WTC11 (cell line): ENCODE measurements around the gene SDR42E2. TPM values are rescaled to one million over a fixed set of nuclear protein-coding genes. Genes with fewer than 3 reads are reported as not detected.
"Not testable (repeated sequence)": the region's sequence is repeated elsewhere in the genome, so short reads cannot be mapped to it uniquely, and the experiment has no call there.

Source experiments
- ATAC-seq: fragments of 200-7000 bp; cut with Tn5 transposase; 2 replicates; pipeline ENCODE4 v1.10.0; 2021; ENCODE audit warnings: mild to moderate bottlenecking, moderate library complexity
- CTCF ChIA-PET: fragments of 300-600 bp; sonication (Branson Sonifier 250); formaldehyde crosslinking; loops from one replicate; lab custom pipeline; 2021; ENCODE audit warnings: antibody characterized with exemption; lab: Charles Lee
- POLR2A ChIA-PET: fragments of 350-600 bp; sonication (Branson Sonifier 250); formaldehyde crosslinking; loops from one replicate; lab custom pipeline; 2021; ENCODE audit warnings: antibody characterized with exemption; lab: Charles Lee
- DNase-seq: peaks from one replicate; pipeline ENCODE4 v3.0.0; 2021; ENCODE audit warnings: low spot score
- H3K27ac Mint-ChIP-seq: 2 replicates; pipeline ENCODE4 v1.8.0; 2021; ENCODE audit warnings: mixed read lengths
- H3K27me3 Mint-ChIP-seq: 2 replicates; pipeline ENCODE4 v1.8.0; 2021; ENCODE audit warnings: low read depth, mild to moderate bottlenecking, moderate library complexity, mixed read lengths
- H3K36me3 Mint-ChIP-seq: 2 replicates; pipeline ENCODE4 v1.8.0; 2021; ENCODE audit warnings: mixed read lengths
- H3K4me1 Mint-ChIP-seq: 2 replicates; pipeline ENCODE4 v1.8.0; 2022; ENCODE audit warnings: mixed read lengths
- H3K4me3 Mint-ChIP-seq: 2 replicates; pipeline ENCODE4 v1.8.0; 2021; ENCODE audit warnings: mild to moderate bottlenecking, moderate library complexity, mixed read lengths
- H3K9me3 Mint-ChIP-seq: 2 replicates; pipeline ENCODE4 v1.8.0; 2021; ENCODE audit warnings: mixed read lengths
- ATF3 ChIP-seq: sonication (generic); formaldehyde crosslinking; conservative IDR thresholded peaks from 2 replicates; pipeline ENCODE4 v1.8.1; 2022; ENCODE audit warnings: mild to moderate bottlenecking, missing genetic modification reagents
- CREB1 ChIP-seq: sonication (generic); formaldehyde crosslinking; IDR thresholded peaks from 2 replicates; pipeline ENCODE4 v1.8.0; 2023; ENCODE audit warnings: mild to moderate bottlenecking, missing genetic modification reagents
- CREM ChIP-seq: sonication (generic); formaldehyde crosslinking; IDR thresholded peaks from 2 replicates; pipeline ENCODE4 v1.8.1; 2022; ENCODE audit warnings: mild to moderate bottlenecking, missing genetic modification reagents, moderate library complexity
- GABPB1 ChIP-seq: sonication (generic); formaldehyde crosslinking; IDR thresholded peaks from 2 replicates; pipeline ENCODE4 v1.8.1; 2023; ENCODE audit warnings: mild to moderate bottlenecking, missing genetic modification reagents
- GTF2I ChIP-seq: fragments of 250-450 bp; sonication (Bioruptor Pico); conservative IDR thresholded peaks from 2 replicates; pipeline ENCODE4 v1.4.0; 2021; ENCODE audit warnings: mild to moderate bottlenecking
- MLX ChIP-seq: sonication (generic); formaldehyde crosslinking; IDR thresholded peaks from 2 replicates; pipeline ENCODE4 v1.8.1; 2023; ENCODE audit warnings: mild to moderate bottlenecking, missing genetic modification reagents, moderate library complexity
- NR2C2 ChIP-seq: sonication (generic); formaldehyde crosslinking; IDR thresholded peaks from 2 replicates; pipeline ENCODE4 v1.8.0; 2022; ENCODE audit warnings: mild to moderate bottlenecking, missing genetic modification reagents
- PRDM15 ChIP-seq: sonication (generic); formaldehyde crosslinking; IDR thresholded peaks from 2 replicates; pipeline ENCODE4 v1.8.0; 2022; ENCODE audit warnings: missing genetic modification reagents
- RORB ChIP-seq: fragments of 250-450 bp; sonication (Bioruptor Pico); IDR thresholded peaks from 2 replicates; pipeline ENCODE4 v1.9.0; 2021; ENCODE audit warnings: mild to moderate bottlenecking
- SMAD4 ChIP-seq: sonication (generic); formaldehyde crosslinking; IDR thresholded peaks from 2 replicates; pipeline ENCODE4 v1.8.0; 2022; ENCODE audit warnings: mild to moderate bottlenecking, missing genetic modification reagents
- ZNF416 ChIP-seq: fragments of 250-450 bp; sonication (Bioruptor Pico); IDR thresholded peaks from 2 replicates; pipeline ENCODE4 v1.9.0; 2021; ENCODE audit warnings: mild to moderate bottlenecking, inconsistent platforms
- ZNF425 ChIP-seq: fragments of 250-450 bp; sonication (Bioruptor Pico); conservative IDR thresholded peaks from 2 replicates; pipeline ENCODE4 v1.9.0; 2021; ENCODE audit warnings: mild to moderate bottlenecking
- total RNA-seq: library from RNA; stranded (reverse); gene quantifications from 3 replicates; pipeline ENCODE4 v1.2.3, GENCODE V29; 2021

SDR42E2 gene
- total RNA-seq, 1 experiment from 2014 or later = 0.13 TPM

GRCh38 chr16:22195695-22196558 lies 33.6 kb downstream of the SDR42E2 start (continued):
- peak; percentile 34; the same call in 1 of the 2 replicates for TF ChIP-seq GABPB1 (CRISPR knock-in tag)
- no peak for TF ChIP-seq ATF3
- no peak for TF ChIP-seq CREB1
- TF ChIP-seq ZNF425 (CRISPR knock-in tag) = no peak
- TF ChIP-seq MLX = no peak

GRCh38 chr16:22196559-22197168 lies 34.4 kb downstream of the SDR42E2 start:
- peak overlapping the region; percentile 57; the same call in 1 of the 2 replicates for H3K27ac Mint-ChIP-seq
- peak; percentile 87 for TF ChIP-seq GABPB1 (CRISPR knock-in tag)
- H3K4me3 Mint-ChIP-seq = peak overlapping the region; percentile 89
- ChIA-PET POLR2A (interaction anchor here (0.7 kb wide), 1 partner anchor 10 kb away, joined by 8 read pairs; no protein-coding TSS in a partner anchor), CTCF (interaction anchor here (0.7 to 0.9 kb wide), 4 partner anchors 10 to 104 kb away, joined by 3 to 4 read pairs (median 4); partner anchors contain the start of gene EEF2K)
- H3K4me1 Mint-ChIP-seq = peaks cover 20% of the 10 kb centered on the region
- ATAC-seq, H3K9me3 Mint-ChIP-seq, H3K36me3 Mint-ChIP-seq, DNase-seq, H3K27me3 Mint-ChIP-seq: not testable (repeated sequence)

GRCh38 chr16:22198547-22199293 lies 36.4 kb downstream of the SDR42E2 start:
- no peak for ATAC-seq
- CTCF ChIA-PET = interaction anchor here (1.2 to 1.9 kb wide), 2 partner anchors 10 to 101 kb away, joined by 3 to 9 read pairs; no protein-coding TSS in a partner anchor
- Mint-ChIP-seq H3K9me3 (no peaks in the 10 kb centered on the region), H3K4me3 (no peak overlapping the region), H3K27me3 (no peaks in the 10 kb centered on the region), H3K36me3 (no peaks in the 10 kb centered on the region), H3K27ac (peak overlapping the region; percentile 26; the same call in 1 of the 2 replicates), H3K4me1 (peaks cover 8% of the 10 kb centered on the region)
- POLR2A ChIA-PET = interaction anchor here (0.6 kb wide), 1 partner anchor 611 kb away, joined by 4 read pairs; no protein-coding TSS in a partner anchor
- TF ChIP-seq CREM (CRISPR knock-in tag) (no peak), RORB (CRISPR knock-in tag) (no peak), SMAD4 (CRISPR knock-in tag) (no peak), NR2C2 (CRISPR knock-in tag) (no peak), PRDM15 (CRISPR knock-in tag) (no peak), ZNF416 (CRISPR knock-in tag) (no peak), GTF2I (no peak), ZNF425 (CRISPR knock-in tag) (no peak)
- DNase-seq = no peak
